Peyer's patch (tissue), 4 donors: Measurements from ENCODE around the gene HEXIM1. TPM values are rescaled to one million over a fixed set of nuclear protein-coding genes. Genes with fewer than 3 reads are reported as not detected.

Source experiments
- DNase-seq, 3 donors: peaks; one replicate each; pipeline ENCODE4 v3.0.0-alpha.2; 2017 to 2019
- H3K27ac ChIP-seq, 4 donors: fragments of 200-600 bp; sonication (generic); one replicate each; pipeline ENCODE4 v1.5.1; 2016 to 2019
- H3K27me3 ChIP-seq, 2 donors: fragments of 200-600 bp; sonication (generic); one replicate each; pipeline ENCODE4 v1.5.1; 2019
- H3K36me3 ChIP-seq, 3 donors: fragments of 200-600 bp; sonication (generic); one replicate each; pipeline ENCODE4 v1.5.1; 2016 to 2019
- H3K4me1 ChIP-seq, 4 donors: fragments of 200-600 bp; sonication (generic); one replicate each; pipeline ENCODE4 v1.5.1; 2016 to 2019
- H3K4me3 ChIP-seq, 4 donors: fragments of 200-600 bp; sonication (generic); 1 replicate in 3 of 4; 2 replicates in 1 of 4; pipeline ENCODE4 v1.5.1; 2016 to 2019; ENCODE audit warnings: mild to moderate bottlenecking in 1 of 4
- H3K9me3 ChIP-seq, 4 donors: fragments of 200-600 bp; sonication (generic); one replicate each; pipeline ENCODE4 v1.5.1; 2016 to 2019; ENCODE audit warnings: mild to moderate bottlenecking in 1 of 4
- CTCF ChIP-seq, 6 experiments: fragments of 450-650 bp in 4 of 6; fragments of 200-600 bp in 2 of 6; sonication (generic) in 1 of 6; IDR thresholded peaks; one replicate each; pipeline ENCODE4 v1.5.1; 2017 to 2019; ENCODE audit warnings: antibody characterized with exemption in 6 of 6, mild to moderate bottlenecking in 3 of 6, moderate library complexity in 1 of 6
- POLR2A ChIP-seq, 2 donors: fragments of 450-650 bp; IDR thresholded peaks; one replicate each; pipeline ENCODE4 v1.5.1; 2017; ENCODE audit warnings: antibody characterized with exemption in 2 of 2, mild to moderate bottlenecking in 2 of 2, moderate library complexity in 2 of 2
- total RNA-seq, 4 donors: library from RNA; depleted of rRNA; stranded (reverse); fragments of >200 nt; gene quantifications; one replicate each; pipeline ENCODE4 v1.1.0, GENCODE V29; 2016

HEXIM1 gene
- total RNA-seq, 4 donors from 2014 or later = 24.3 to 41.8 (median 31.7) TPM

- H3K27ac ChIP-seq = peak overlapping the region in 1 of 4 donors; percentile 61
- H3K9me3 ChIP-seq = no peaks in the 10 kb centered on the region
- TF ChIP-seq CTCF (IDR thresholded peaks at IDR 0.05) (no peak), POLR2A (IDR thresholded peaks at IDR 0.05) (no peak)
- no peak for DNase-seq
- peaks cover 0 to 4% (median 0%) of the 10 kb centered on the region in 4 donors for H3K4me1 ChIP-seq
- H3K27me3 ChIP-seq = no peaks in the 10 kb centered on the region
- H3K4me3 ChIP-seq = no peak overlapping the region
- peaks cover 0 to 36% (median 0%) of the 10 kb centered on the region in 3 donors for H3K36me3 ChIP-seq
Observed at GRCh38 chr17:45110676-45111611, 37.3 kb upstream of the HEXIM1 start.

GRCh38 chr17:45111850-45112249, 36.4 kb upstream of the HEXIM1 start:
- peaks cover 0 to 4% (median 0%) of the 10 kb centered on the region in 4 donors for H3K4me1 ChIP-seq
- H3K27me3 ChIP-seq = no peaks in the 10 kb centered on the region
- peak overlapping the region in 1 of 4 donors; percentile 61 for H3K27ac ChIP-seq
- H3K9me3 ChIP-seq = no peaks in the 10 kb centered on the region
- TF ChIP-seq CTCF (IDR thresholded peaks at IDR 0.05) (no peak), POLR2A (IDR thresholded peaks at IDR 0.05) (no peak)
- peaks cover 0 to 28% (median 0%) of the 10 kb centered on the region in 3 donors for H3K36me3 ChIP-seq
- no peak overlapping the region for H3K4me3 ChIP-seq
- no peak for DNase-seq

GRCh38 chr17:45112559-45113423, 35.5 kb upstream of the HEXIM1 start:
- H3K27me3 ChIP-seq = no peaks in the 10 kb centered on the region
- peaks cover 0 to 20% (median 0%) of the 10 kb centered on the region in 3 donors for H3K36me3 ChIP-seq
- H3K4me3 ChIP-seq = no peak overlapping the region
- TF ChIP-seq CTCF (IDR thresholded peaks at IDR 0.05) (no peak), POLR2A (IDR thresholded peaks at IDR 0.05) (no peak)
- no peak for DNase-seq
- H3K27ac ChIP-seq = no peak overlapping the region
- no peaks in the 10 kb centered on the region for H3K9me3 ChIP-seq
- H3K4me1 ChIP-seq = peaks cover 0 to 4% (median 0%) of the 10 kb centered on the region in 4 donors

GRCh38 chr17:45113424-45113754, 34.9 kb upstream of the HEXIM1 start:
- Histone ChIP-seq H3K4me1 (peaks cover 0 to 4% (median 0%) of the 10 kb centered on the region in 4 donors), H3K4me3 (no peak overlapping the region), H3K27me3 (no peaks in the 10 kb centered on the region), H3K36me3 (peaks cover 0 to 17% (median 0%) of the 10 kb centered on the region in 3 donors), H3K9me3 (no peaks in the 10 kb centered on the region), H3K27ac (no peak overlapping the region)
- TF ChIP-seq CTCF (IDR thresholded peaks at IDR 0.05) (no peak), POLR2A (IDR thresholded peaks at IDR 0.05) (no peak)
- no peak for DNase-seq

- H3K4me3 ChIP-seq = no peak overlapping the region
- TF ChIP-seq CTCF (IDR thresholded peaks at IDR 0.05) = no peak
- no peak for TF ChIP-seq POLR2A (IDR thresholded peaks at IDR 0.05)
- H3K9me3 ChIP-seq = no peaks in the 10 kb centered on the region
- H3K27me3 ChIP-seq = no peaks in the 10 kb centered on the region
- H3K27ac ChIP-seq = no peak overlapping the region
- DNase-seq = no peak
- H3K36me3 ChIP-seq = peaks cover 0 to 8% (median 0%) of the 10 kb centered on the region in 3 donors
- H3K4me1 ChIP-seq = peaks cover 0 to 4% (median 0%) of the 10 kb centered on the region in 4 donors
Observed at GRCh38 chr17:45114117-45114932, 34.0 kb upstream of the HEXIM1 start.
